ENCODE results near the gene P2RY14. TPM values are rescaled to one million over a fixed set of nuclear protein-coding genes. Genes with fewer than 3 reads are reported as not detected.

P2RY14 gene

DNA sequence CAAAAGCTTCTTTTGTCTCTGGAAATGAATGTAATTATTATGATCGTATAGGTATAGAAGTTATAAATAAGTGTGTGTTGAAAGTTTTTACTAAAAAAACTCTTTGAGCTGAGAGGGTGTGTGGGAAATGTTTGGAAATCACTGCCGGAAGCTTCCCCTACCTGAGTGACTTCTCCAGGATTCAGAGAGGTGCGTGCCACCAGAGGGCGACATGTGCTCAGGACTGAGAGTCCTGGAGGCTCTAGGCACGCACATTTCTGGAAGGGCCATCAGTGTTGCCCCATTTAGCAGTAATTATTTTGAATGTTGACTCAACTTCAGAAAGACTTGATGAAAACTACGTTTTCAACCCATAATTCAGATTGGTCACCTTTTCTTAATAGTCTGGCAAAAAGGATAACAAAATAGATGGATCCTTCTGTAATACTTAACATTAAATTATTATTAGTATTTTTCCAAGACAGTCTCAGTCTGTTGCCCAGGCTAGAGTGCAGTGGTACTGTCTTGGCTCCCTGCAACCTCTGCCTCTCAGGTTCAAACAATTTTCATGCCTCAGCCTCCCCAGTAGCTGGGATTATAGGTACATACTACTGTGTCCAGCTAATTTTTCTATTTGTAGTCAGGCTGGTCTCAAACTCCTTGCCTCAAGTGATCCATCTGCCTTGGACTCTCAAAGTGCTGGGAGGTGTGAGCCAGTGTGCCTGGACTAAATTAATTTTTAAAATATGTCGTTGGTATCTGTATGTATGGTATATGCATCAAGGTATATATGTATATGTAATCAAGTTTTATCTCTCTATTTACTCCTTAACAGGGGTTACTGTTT lies 109.9 kb downstream of the P2RY14 start:
- H2BK120ac ChIP-seq (ENCODE audit: low read depth, low read length) = no peak overlapping the region
- H3K23ac ChIP-seq (ENCODE audit: low read length in 2 of 2) = no peak overlapping the region
- no peak overlapping the region for H4K8ac ChIP-seq (ENCODE audit: low read length)
- H3K18ac ChIP-seq (ENCODE audit: low read depth in 1 of 2, low read length in 2 of 2) = no peak overlapping the region
- no peaks in the 10 kb centered on the region for H3K27me3 ChIP-seq (ENCODE audit: control insufficient read depth in 1 of 2, insufficient read depth in 1 of 2, low read length in 2 of 2)
- no peak overlapping the region for H3K14ac ChIP-seq (ENCODE audit: low read length in 2 of 2)
- H2BK15ac ChIP-seq (ENCODE audit: low read depth, poor library complexity, severe bottlenecking) = no peak overlapping the region
- H2BK5ac ChIP-seq (ENCODE audit: low read depth, low read length, poor library complexity, severe bottlenecking) = no peak overlapping the region
- H4K91ac ChIP-seq (ENCODE audit: low read length) = no peak overlapping the region
- no peak overlapping the region for H2AFZ ChIP-seq (ENCODE audit: low read depth, low read length)
- no peaks in the 10 kb centered on the region for H3K4me1 ChIP-seq (ENCODE audit: control insufficient read depth, insufficient read depth, low read depth, low read length)
- H3K4me3 ChIP-seq (ENCODE audit: insufficient read depth in 1 of 2, low read depth in 1 of 2, low read length in 2 of 2) = no peak overlapping the region
- WGBS = 10% methylated on average over 5 of the region's 7 CpGs
- DNase-seq = peak; percentile 73
- peak overlapping the region in 1 of 2 experiments; percentile 40 for H3K4ac ChIP-seq (ENCODE audit: low read depth in 1 of 2, low read length in 2 of 2)
- no peak overlapping the region for H2BK12ac ChIP-seq (ENCODE audit: low read length in 2 of 2)
- no peak overlapping the region for H2AK5ac ChIP-seq (ENCODE audit: low read length, severe bottlenecking)
- H3K36me3 ChIP-seq (ENCODE audit: control insufficient read depth in 1 of 2, insufficient read depth in 2 of 2, low read depth in 1 of 2, low read length in 2 of 2) = no peaks in the 10 kb centered on the region
- no peak overlapping the region for H3K27ac ChIP-seq (ENCODE audit: low read length, poor library complexity, severe bottlenecking)
- no peak overlapping the region for H3K4me2 ChIP-seq (ENCODE audit: low read length, poor library complexity, severe bottlenecking)
- no peak overlapping the region for H3K9ac ChIP-seq (ENCODE audit: low read length)
- H3K9me3 ChIP-seq (ENCODE audit: control insufficient read depth, low read length) = no peaks in the 10 kb centered on the region
- H3K79me1 ChIP-seq (replicated peaks; ENCODE audit: low read length, poor library complexity, severe bottlenecking) = no peaks in the 10 kb centered on the region

DNA sequence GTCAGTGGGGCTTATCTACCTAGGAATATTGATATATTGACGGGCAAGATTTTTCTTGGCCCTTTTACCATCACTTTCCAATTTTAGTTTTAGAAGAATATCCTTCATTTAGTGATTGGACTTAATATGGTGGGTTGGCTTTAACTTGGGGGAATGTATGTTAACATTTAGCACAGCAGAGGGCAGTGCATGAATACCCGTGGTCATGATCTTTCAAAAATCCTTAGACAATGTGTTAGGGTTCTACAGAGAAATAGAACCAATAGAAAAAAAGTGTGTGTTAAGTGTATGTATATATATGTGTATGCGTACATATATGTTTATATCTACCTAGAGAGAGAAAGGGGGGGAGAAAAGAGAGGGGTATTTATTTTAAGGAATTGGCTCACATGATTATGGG lies 112.2 kb downstream of the P2RY14 start:
- Histone ChIP-seq H3K36me3 (ENCODE audit: control insufficient read depth in 1 of 2, insufficient read depth in 2 of 2, low read depth in 1 of 2, low read length in 2 of 2) (no peaks in the 10 kb centered on the region), H2AK5ac (ENCODE audit: low read length, severe bottlenecking) (no peak overlapping the region), H2BK12ac (ENCODE audit: low read length in 2 of 2) (no peak overlapping the region), H3K23ac (ENCODE audit: low read length in 2 of 2) (no peak overlapping the region), H3K4me2 (ENCODE audit: low read length, poor library complexity, severe bottlenecking) (no peak overlapping the region), H2BK15ac (ENCODE audit: low read depth, poor library complexity, severe bottlenecking) (no peak overlapping the region), H3K27ac (ENCODE audit: low read length, poor library complexity, severe bottlenecking) (no peak overlapping the region), H3K4ac (ENCODE audit: low read depth in 1 of 2, low read length in 2 of 2) (no peak overlapping the region), H2BK120ac (ENCODE audit: low read depth, low read length) (no peak overlapping the region), H3K14ac (ENCODE audit: low read length in 2 of 2) (no peak overlapping the region), H4K91ac (ENCODE audit: low read length) (no peak overlapping the region), H3K18ac (ENCODE audit: low read depth in 1 of 2, low read length in 2 of 2) (no peak overlapping the region), H3K79me1 (replicated peaks; ENCODE audit: low read length, poor library complexity, severe bottlenecking) (no peaks in the 10 kb centered on the region), H2AFZ (ENCODE audit: low read depth, low read length) (no peak overlapping the region), H3K9ac (ENCODE audit: low read length) (no peak overlapping the region), H4K8ac (ENCODE audit: low read length) (no peak overlapping the region), H3K4me3 (ENCODE audit: insufficient read depth in 1 of 2, low read depth in 1 of 2, low read length in 2 of 2) (no peak overlapping the region), H3K4me1 (ENCODE audit: control insufficient read depth, insufficient read depth, low read depth, low read length) (no peaks in the 10 kb centered on the region), H2BK5ac (ENCODE audit: low read depth, low read length, poor library complexity, severe bottlenecking) (no peak overlapping the region), H3K9me3 (ENCODE audit: control insufficient read depth, low read length) (no peaks in the 10 kb centered on the region), H3K27me3 (ENCODE audit: control insufficient read depth in 1 of 2, insufficient read depth in 1 of 2, low read length in 2 of 2) (no peaks in the 10 kb centered on the region)
- DNase-seq = no peak
- WGBS = 93% methylated on average over 2 of the region's 3 CpGs

DNA sequence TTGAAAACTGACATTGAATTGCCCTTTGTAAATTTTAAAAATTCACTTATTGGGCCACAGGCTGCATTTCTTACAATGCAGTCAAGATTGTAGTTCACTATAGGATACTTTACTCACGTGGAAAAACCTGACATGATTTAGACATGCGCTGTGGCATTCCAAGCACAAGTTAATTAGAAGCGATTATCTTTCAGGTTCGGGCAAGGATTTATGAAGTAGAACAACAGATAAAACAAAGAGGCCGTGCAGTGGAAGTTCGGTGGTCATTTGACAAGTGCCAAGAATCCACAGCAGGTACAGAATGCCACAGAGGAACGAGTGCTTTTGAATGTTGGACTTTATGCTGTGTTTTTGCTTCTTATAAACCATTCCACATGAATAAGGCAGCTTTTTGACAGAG lies 113.1 kb downstream of the P2RY14 start:
- WGBS = 93% methylated on average over 7 of the region's 7 CpGs
- Histone ChIP-seq H4K91ac (ENCODE audit: low read length) (no peak overlapping the region), H3K36me3 (ENCODE audit: control insufficient read depth in 1 of 2, insufficient read depth in 2 of 2, low read depth in 1 of 2, low read length in 2 of 2) (no peaks in the 10 kb centered on the region), H3K27me3 (ENCODE audit: control insufficient read depth in 1 of 2, insufficient read depth in 1 of 2, low read length in 2 of 2) (no peaks in the 10 kb centered on the region), H3K9ac (ENCODE audit: low read length) (no peak overlapping the region), H2AFZ (ENCODE audit: low read depth, low read length) (no peak overlapping the region), H2BK5ac (ENCODE audit: low read depth, low read length, poor library complexity, severe bottlenecking) (no peak overlapping the region), H2BK120ac (ENCODE audit: low read depth, low read length) (no peak overlapping the region), H3K23ac (ENCODE audit: low read length in 2 of 2) (no peak overlapping the region), H3K4me2 (ENCODE audit: low read length, poor library complexity, severe bottlenecking) (no peak overlapping the region), H2BK12ac (ENCODE audit: low read length in 2 of 2) (no peak overlapping the region), H3K14ac (ENCODE audit: low read length in 2 of 2) (no peak overlapping the region), H3K18ac (ENCODE audit: low read depth in 1 of 2, low read length in 2 of 2) (no peak overlapping the region), H3K4me3 (ENCODE audit: insufficient read depth in 1 of 2, low read depth in 1 of 2, low read length in 2 of 2) (no peak overlapping the region), H2BK15ac (ENCODE audit: low read depth, poor library complexity, severe bottlenecking) (no peak overlapping the region), H2AK5ac (ENCODE audit: low read length, severe bottlenecking) (no peak overlapping the region), H4K8ac (ENCODE audit: low read length) (no peak overlapping the region), H3K27ac (ENCODE audit: low read length, poor library complexity, severe bottlenecking) (no peak overlapping the region), H3K9me3 (ENCODE audit: control insufficient read depth, low read length) (no peaks in the 10 kb centered on the region), H3K4me1 (ENCODE audit: control insufficient read depth, insufficient read depth, low read depth, low read length) (no peaks in the 10 kb centered on the region), H3K79me1 (replicated peaks; ENCODE audit: low read length, poor library complexity, severe bottlenecking) (no peaks in the 10 kb centered on the region), H3K4ac (ENCODE audit: low read depth in 1 of 2, low read length in 2 of 2) (no peak overlapping the region)
- DNase-seq = no peak

Small RNA genes within 50 kb of the gene (small RNA-seq; reads per million reads assigned to genes)
- gene RNA5SP145 (ENCODE audit: low read depth) = not detected
